Hepatocyte (in vitro differentiated cells): ENCODE measurements around the gene KCNQ4.

ENCODE experiments used
- CTCF ChIP-seq: fragments of 200-600 bp; sonication (generic); IDR thresholded peaks from 2 replicates; pipeline ENCODE4 v1.5.1; 2016; ENCODE audit warnings: antibody characterized with exemption, mild to moderate bottlenecking; ENCODE audit not compliant: poor library complexity
- EZH2phosphoT487 ChIP-seq: fragments of 200-600 bp; sonication (generic); IDR thresholded peaks from one replicate; pipeline ENCODE4 v1.6.1; 2018; ENCODE audit warnings: antibody characterized with exemption, mild to moderate bottlenecking, low read depth, moderate library complexity; ENCODE audit not compliant: unreplicated experiment, severe bottlenecking

GRCh38 chr1:40847023-40847745 is 63.6 kb downstream of the KCNQ4 start:
- TF ChIP-seq CTCF = no peak
- TF ChIP-seq EZH2phosphoT487 = no peak
